Fibroblast of skin of back (primary cell): Measurements from ENCODE around the gene PPP1R1B.

Experiments
- DNase-seq: peaks from one replicate; pipeline ENCODE4 v3.0.0-alpha.2; 2013

PPP1R1B gene

DNA sequence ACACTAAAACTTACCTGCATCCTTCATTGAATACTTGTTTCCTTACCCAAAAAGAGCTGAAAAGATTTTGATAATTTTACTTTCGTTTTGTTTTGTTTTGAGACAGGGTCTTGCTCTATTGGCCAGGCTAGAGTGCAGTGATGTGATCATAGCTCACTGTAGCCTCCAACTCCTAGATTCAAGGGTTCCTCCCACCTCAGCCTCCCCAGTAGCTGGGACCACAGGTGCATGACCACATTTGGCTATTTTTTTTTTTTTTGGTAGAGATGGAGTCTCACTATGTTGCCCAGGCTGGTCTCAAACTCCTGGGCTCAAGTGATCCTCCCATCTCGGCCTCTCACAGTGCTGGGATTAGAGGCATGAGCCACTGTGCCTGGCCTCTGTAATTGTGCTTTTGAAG, 28.4 kb downstream of the PPP1R1B start:
- DNase-seq, result no peak

DNA sequence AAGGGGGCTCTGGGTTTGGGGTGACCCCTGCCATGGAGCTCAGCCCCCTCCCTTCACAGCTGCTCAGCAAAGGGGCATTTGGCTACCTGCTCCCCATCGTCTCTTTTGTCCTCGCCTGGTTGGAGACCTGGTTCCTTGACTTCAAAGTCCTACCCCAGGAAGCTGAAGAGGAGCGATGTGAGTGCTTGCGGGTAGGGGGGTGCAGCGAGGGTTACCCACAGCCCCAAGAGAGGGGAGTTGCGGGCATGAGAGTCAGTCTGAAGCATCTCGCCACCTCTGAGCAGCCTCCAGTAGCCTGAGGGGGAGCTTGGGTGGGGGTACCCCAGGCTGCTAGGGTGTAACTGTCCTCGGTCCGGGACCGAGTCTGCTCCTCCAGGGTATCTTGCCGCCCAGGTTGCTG, 31.6 kb downstream of the PPP1R1B start:
- no peak for DNase-seq

DNA sequence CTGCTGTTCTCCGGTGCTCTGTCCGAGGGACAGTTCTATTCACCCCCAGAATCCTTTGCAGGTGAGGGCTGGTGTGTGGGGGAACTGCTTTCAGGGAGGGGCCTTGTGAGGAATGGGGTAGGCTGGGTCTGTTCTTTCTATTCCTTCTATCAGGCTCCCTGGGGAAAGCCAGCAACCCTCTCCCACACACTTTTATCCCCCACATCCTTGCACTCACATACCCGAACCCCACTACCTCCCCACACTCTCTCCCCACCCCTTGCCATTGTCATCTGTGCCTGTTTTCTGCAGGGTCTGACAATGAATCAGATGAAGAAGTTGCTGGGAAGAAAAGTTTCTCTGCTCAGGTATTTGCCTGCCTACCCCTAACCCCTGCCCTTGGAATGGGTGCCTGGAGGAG, 32.0 kb downstream of the PPP1R1B start:
- no peak for DNase-seq

DNA sequence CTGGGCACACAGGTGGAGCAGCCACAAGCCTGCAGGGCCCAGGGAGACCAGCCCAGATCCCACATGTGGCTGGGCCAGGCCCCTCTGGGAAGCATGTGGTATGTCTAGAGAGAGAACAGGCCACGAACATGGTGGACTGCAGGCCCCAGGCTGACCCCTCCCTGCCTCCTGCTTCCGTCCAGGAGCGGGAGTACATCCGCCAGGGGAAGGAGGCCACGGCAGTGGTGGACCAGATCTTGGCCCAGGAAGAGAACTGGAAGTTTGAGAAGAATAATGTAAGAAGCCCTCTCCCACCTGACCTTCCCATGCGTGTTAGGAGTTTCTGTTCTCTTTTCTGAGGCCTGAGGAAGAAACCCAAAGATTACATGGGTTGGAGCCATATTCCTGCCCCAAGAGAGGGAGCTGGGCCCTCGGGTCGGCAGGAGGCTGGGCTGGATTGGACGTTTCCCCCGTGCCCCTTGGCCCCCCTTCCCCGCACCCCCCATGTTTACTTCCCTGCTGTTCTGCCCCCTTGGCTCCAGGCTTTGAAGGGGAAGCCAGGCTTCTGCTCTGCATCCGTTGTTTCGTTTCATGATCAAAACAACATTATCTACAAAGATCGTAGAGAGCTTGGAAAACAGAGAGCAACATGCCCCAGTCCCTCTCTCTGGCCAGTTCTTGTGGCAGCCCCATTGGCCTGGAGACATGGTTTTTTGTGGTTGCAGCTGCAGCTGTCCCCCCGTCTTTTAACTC, 32.7 kb downstream of the PPP1R1B start:
- no peak for DNase-seq

DNA sequence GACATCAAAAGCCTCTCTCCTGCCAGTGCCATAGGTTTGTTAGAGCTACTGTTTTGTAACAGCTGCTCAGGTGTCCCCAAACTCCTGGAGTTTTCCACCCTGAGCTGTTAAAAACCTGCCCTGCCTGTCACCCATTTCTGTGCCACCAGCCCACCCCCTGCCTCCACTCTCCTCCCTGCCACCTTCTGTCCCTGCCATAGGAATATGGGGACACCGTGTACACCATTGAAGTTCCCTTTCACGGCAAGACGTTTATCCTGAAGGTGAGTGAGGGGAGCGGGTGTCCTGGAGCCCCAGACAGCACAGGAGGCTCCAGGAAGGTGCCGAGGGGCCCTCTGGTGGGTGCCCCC, 33.2 kb downstream of the PPP1R1B start:
- no peak for DNase-seq

DNA sequence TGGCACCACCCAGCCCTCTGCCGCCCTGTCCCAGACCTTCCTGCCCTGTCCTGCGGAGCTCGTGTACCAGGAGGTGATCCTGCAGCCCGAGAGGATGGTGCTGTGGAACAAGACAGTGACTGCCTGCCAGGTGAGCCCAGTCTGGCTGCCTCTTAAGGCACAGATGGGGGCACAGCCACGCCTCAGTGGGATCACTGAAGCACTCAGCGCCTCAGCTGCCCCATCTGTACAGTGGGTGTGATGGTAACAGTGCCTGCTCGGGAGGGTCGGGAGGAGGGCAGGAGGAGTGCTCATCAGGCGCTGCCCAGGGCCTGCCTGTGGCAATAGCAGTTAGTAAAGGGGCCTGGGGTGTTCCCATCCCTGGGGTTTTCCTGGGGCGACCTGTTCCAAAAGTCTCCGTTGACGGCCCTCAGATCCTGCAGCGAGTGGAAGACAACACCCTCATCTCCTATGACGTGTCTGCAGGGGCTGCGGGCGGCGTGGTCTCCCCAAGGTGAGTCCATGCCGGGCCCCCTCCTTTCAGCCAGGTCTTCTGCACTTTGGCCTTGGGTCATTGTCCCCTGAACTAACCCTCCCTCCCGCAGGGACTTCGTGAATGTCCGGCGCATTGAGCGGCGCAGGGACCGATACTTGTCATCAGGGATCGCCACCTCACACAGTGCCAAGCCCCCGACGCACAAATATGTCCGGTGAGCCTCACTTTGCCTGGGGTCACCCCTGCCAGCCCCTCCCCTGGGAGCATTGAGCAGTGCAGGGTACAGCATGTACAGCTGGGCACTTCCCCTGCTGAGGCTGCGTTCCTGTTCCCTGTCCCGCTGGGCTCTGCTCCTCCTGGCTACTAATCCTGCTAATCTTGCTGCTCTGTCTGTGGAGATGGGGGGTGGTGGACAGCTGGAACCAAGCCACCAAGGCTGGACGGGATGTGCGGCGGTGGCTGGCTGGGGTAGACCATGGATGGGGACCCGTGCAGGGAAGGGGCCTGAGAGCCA, 33.9 kb downstream of the PPP1R1B start:
- no peak for DNase-seq

DNA sequence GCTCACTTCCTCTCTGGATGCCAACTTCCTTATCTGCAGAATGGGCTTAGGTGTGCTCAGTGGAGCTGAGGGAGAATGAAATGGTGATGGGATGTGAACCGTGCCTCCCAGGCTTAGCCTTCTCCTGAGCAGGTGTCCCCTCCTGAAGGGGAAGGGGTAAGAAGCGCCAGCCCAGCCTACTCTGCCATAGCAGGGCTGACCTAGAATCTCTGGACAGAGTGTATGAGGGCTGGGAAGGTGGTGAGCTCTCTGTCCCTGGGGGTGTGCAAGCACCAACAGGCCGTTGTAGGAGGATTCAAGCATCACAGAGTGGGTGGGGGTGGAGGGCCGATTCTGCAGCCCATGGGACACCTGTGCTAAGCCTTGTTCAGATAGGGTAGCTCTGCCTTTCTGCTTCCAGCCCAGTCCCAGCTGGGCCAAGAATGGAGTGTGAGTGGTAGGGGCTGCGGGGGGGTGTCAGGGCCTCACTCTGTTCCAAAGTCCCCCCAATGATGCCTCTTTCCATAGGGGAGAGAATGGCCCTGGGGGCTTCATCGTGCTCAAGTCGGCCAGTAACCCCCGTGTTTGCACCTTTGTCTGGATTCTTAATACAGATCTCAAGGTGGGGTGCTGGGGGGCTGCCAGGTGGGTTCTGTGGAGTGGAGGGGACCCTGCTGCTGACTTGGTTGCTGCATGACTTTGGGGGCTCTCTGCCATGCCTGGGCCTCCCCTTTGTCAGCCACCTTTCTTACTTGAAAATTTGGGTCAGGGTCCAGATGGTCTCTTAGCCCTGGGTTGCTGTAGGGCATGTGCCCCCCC, 35.2 kb downstream of the PPP1R1B start:
- no peak for DNase-seq

DNA sequence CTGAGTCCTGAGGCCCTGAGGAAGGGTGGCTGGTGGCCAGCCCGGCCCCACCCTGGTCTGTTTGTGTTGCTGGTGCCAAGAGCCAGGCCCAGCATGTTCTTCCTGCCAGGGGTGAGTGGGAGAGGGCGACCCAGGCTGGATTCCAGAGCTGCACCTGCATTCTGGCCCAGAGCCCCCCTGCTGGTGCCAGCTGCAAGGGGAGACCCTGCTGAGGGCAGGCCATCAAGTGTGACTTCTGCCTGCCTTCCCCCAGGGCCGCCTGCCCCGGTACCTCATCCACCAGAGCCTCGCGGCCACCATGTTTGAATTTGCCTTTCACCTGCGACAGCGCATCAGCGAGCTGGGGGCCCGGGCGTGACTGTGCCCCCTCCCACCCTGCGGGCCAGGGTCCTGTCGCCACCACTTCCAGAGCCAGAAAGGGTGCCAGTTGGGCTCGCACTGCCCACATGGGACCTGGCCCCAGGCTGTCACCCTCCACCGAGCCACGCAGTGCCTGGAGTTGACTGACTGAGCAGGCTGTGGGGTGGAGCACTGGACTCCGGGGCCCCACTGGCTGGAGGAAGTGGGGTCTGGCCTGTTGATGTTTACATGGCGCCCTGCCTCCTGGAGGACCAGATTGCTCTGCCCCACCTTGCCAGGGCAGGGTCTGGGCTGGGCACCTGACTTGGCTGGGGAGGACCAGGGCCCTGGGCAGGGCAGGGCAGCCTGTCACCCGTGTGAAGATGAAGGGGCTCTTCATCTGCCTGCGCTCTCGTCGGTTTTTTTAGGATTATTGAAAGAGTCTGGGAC, 36.0 kb downstream of the PPP1R1B start:
- no peak for DNase-seq

DNA sequence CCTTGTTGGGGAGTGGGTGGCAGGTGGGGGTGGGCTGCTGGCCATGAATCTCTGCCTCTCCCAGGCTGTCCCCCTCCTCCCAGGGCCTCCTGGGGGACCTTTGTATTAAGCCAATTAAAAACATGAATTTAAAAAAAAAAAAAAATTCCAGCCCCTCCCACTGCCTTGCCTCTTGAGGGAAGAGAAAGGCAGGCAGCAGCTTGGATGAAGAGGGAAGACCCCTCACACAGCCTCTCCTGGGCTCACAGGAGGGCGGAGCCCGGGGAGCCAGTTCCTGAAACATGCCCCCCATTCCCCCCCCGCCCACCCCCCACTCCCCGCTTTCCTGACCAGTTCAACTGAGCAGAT, 36.6 kb downstream of the PPP1R1B start:
- DNase-seq, result no peak

DNA sequence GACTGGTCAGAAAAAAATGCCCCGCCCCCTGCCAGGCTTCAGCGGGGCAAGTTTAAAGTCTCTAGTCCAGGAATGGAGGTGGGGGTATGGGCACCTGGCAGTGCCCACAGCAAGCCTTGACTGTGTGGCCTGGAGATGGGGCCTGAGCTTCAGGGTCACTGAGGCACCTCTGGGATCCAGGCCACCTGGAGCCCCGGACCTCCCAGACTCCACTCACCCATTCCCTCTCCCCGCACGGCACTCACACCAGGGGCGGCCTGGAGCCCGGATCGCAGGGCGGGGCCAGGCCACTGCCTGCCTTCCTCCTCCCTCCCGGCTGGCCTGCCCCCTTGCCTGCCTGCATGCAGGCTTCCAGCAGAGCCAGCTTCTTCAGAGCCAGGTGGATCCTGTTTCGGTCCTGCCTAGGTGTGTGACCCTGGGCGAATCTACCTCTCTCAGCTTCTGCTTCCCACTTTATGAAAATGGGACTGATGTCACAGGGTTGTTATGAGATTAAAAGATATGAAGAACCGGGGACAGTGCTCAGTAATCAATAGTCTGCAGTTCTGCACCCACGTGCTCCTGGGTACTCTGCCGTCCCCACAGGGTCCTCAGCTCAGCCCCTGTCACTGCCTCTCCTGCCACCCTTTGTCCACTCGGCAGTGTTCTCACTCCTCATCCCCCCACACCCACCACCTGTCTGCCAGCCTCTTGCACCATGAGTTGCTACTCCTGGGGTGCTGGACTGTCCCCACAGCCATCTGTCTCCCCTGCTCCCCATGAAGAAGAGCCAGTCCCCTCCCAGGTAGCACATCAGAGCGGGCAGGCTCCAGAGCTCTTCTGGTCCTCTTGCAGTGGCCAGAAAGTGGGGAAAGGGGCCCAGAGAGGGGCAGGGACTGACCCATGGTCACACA, 37.2 kb downstream of the PPP1R1B start:
- DNase-seq, result peak; percentile 15

DNA sequence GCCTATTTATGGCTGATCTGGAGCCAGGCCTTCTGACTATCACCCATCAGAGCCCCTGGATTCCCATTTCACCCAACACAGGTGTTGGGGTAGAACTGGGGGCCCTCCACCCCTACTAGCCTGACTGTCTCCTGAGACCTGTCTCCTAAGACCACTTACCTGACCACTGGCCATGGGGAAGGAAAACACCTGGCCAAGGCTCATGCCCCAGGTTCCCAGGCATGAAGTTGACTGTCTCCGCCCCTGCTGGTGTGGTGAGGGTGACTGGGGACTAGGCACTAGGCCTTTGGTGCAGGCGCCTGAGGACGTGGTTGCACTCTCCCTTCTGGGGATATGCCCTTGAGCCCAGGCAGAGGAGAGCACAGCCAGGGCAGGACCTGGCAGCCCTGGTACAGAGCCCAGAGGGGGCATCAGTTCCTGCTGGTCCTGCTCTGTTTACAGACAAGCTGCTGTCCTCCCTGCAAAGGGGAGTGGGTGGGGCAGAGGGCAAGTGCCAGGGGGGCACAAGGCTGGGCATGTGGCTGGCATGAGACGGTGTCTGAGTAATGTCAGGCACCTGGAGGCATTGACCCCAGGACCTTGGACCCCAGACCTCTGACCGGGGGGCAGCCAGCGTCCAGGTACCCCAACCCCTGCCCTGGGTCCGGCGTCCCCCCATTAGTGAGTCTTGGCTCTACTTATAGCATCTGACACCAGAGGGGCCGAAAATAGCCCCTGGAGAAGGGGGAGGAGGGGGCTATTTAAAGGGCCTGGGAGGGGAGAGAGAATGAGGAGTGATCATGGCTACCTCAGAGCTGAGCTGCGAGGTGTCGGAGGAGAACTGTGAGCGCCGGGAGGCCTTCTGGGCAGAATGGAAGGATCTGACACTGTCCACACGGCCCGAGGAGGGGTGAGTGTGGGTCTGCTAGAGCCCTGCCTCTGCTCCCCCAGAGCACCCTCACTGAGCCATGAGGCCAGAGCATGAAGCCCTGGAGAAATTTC, 38.1 kb downstream of the PPP1R1B start, which contains the start of gene TCAP:
Gene TCAP (plus strand): TSS at position 769 of the 981 bp plus-strand sequence. CDS start 11 bp downstream, at position 780.
- DNase-seq, result no peak

DNA sequence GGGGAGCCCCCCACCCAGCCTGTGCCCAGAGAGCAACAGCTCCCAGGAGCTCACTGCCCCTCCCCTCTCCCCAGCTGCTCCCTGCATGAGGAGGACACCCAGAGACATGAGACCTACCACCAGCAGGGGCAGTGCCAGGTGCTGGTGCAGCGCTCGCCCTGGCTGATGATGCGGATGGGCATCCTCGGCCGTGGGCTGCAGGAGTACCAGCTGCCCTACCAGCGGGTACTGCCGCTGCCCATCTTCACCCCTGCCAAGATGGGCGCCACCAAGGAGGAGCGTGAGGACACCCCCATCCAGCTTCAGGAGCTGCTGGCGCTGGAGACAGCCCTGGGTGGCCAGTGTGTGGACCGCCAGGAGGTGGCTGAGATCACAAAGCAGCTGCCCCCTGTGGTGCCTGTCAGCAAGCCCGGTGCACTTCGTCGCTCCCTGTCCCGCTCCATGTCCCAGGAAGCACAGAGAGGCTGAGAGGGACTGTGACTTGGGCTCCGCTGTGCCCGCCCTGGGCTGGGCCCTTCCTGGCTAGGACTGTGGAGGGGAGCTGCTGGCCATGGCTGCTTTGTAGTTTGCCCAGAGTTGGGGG, 39.0 kb downstream of the PPP1R1B start:
- DNase-seq, result no peak

DNA sequence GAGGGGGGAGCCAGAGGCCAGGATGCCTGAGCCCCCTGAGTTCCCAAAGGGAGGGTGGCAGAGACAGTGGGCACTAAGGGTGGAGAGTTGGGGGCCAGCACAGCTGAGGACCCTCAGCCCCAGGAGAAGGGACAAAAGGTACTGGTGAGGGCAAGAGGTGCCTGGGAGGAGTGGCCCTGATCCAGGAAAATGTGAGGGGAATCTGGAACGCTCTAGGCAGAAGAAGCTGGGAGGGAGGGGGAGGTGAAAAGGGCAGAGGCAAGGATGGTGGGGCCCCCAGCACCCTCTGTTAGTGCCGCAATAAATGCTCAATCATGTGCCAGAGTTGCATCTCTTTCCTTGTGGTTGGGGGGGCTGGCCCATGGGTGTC, 39.5 kb downstream of the PPP1R1B start:
- DNase-seq, result no peak

DNA sequence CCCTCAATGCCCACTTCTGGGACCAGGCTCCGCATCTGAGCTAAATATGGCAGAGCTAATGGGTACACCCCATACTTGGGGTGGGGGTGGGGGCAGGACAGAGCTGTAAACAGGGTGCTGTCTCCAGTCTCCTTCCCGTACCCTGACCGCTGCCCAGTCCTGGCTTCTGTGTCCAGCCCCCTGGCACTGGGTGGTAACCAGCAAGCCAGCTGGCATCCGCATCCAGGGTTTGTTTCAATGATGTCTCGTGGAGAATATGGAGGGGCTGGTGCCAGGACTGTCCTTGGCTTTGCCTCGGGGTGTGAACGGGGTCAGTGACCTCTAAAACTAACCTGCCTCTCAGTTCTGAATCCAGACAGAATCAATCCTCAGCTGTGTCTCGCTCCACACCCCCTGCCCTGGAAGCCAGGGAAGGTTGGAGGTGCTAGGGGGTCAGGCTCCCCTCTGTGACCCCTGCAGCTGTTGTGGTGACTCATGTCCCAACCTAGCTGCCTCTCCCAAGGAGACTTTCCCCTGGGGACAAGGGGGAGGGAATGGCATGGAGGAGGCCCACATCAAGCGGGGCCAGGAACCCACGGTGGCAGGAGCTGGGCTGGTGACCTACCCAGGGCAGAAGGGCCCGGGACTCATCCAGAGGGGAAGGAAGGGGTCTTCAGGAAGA, 40.0 kb downstream of the PPP1R1B start:
- DNase-seq, result peak; percentile 45

DNA sequence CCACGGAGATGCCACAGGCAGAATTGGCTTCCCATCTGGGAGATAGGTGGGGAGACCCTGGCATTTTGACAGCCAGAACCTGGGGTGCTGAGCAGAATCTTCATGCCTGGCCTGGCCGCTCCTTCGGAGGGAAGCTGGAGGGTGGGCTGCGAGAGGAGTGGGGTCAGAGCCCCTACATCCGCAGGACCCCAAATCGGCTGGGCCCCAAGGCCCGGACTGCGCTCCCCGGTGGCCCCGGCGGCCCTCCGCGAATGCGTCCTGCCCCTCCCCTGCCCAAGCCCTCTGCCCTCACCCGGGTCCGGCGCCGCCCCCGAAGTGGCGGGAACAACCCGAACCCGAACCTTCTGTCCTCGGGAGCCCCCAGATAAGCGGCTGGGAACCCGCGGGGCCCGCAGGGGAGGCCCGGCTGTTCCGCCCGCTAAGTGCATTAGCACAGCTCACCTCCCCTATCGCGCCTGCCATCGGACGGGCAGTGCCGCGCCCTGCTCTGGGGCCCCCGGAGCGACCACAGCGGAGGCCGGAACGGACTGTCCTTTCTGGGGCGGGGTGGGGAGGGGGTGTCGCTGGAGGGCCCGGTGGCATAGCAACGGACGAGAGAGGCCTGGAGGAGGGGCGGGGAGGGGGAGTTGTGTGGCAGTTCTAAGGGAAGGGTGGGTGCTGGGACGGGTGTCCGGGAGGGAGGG, 40.7 kb downstream of the PPP1R1B start:
- no peak for DNase-seq

DNA sequence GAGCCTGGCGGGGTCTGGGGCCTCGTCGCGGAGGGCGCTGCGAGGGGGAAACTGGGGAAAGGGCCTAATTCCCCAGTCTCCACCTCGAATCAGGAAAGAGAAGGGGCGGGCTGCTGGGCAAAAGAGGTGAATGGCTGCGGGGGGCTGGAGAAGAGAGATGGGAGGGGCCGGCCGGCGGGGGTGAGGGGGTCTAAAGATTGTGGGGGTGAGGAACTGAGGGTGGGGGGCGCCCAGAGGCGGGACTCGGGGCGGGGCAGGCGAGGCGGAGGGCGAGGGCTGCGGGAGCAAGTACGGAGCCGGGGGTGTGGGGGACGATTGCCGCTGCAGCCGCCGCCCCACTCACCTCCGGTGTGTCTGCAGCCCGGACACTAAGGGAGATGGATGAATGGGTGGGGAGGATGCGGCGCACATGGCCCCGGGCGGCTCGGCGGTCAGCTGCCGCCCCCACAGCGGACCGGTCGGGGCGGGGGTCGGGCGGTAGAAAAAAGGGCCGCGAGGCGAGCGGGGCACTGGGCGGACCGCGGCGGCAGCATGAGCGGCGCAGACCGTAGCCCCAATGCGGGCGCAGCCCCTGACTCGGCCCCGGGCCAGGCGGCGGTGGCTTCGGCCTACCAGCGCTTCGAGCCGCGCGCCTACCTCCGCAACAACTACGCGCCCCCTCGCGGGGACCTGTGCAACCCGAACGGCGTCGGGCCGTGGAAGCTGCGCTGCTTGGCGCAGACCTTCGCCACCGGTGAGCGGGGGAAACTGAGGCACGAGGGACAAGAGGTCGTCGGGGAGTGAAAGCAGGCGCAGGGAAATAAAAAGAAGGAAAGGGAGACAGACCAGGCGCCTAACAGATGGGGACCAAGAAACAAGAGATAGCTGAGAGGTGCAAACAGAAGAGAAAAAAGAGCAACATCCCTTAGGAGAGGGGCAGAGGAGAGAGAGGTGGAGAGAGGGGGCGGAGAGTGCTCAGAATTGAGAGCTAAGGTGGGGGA, 41.5 kb downstream of the PPP1R1B start, which contains the start of gene PNMT:
Gene PNMT (plus strand): TSS at position 509 of the 980 bp plus-strand sequence. CDS start 23 bp downstream, at position 532.
- peak; percentile 51 for DNase-seq
